Ovary (tissue), 9 donors: ENCODE measurements around the gene PRKCE. TPM values are rescaled to one million over a fixed set of nuclear protein-coding genes. Genes with fewer than 3 reads are reported as not detected.

Source experiments
- DNase-seq, 5 donors: peaks; one replicate each; pipeline ENCODE4 v3.0.0-alpha.2; 2019 to 2020
- H3K27ac ChIP-seq, 2 donors: fragments of 200-600 bp; one replicate each; pipeline versions ENCODE4 v1.5.1 to v1.8.0; 2019 to 2022
- H3K27me3 ChIP-seq: fragments of 200-600 bp; one replicate; pipeline ENCODE4 v1.8.0; 2022
- H3K36me3 ChIP-seq: fragments of 200-600 bp; sonication (generic); one replicate; pipeline ENCODE4 v1.5.1; 2019
- H3K4me1 ChIP-seq: one replicate; pipeline ENCODE4 v1.8.1; 2013; ENCODE audit warnings: mild to moderate bottlenecking, moderate library complexity; ENCODE audit not compliant: insufficient read depth
- H3K4me3 ChIP-seq: fragments of 200-600 bp; sonication (generic); one replicate; pipeline ENCODE4 v1.5.1; 2017
- H3K9me3 ChIP-seq, 2 donors: fragments of 200-600 bp in 1 of 2; sonication (generic) in 1 of 2; one replicate each; pipeline versions ENCODE4 v1.5.1 to v1.8.1; 2013 to 2019; ENCODE audit warnings: mild to moderate bottlenecking in 1 of 2, moderate library complexity in 1 of 2
- CTCF ChIP-seq, 3 donors: fragments of 450-650 bp in 2 of 3; fragments of 200-600 bp in 1 of 3; IDR thresholded peaks; one replicate each; pipeline versions ENCODE4 v1.5.1 to v1.8.0; 2016 to 2022; ENCODE audit warnings: antibody characterized with exemption in 3 of 3, mild to moderate bottlenecking in 1 of 3
- EP300 ChIP-seq: sonication (generic); formaldehyde crosslinking; IDR thresholded peaks from one replicate; pipeline ENCODE4 v1.6.1; 2017; ENCODE audit warnings: antibody characterized with exemption
- POLR2A ChIP-seq: fragments of 450-650 bp; IDR thresholded peaks from one replicate; pipeline ENCODE4 v1.6.1; 2017; ENCODE audit warnings: antibody characterized with exemption, mild to moderate bottlenecking, moderate library complexity
- WGBS, 3 donors: extraction: QIAGEN DNeasy Blood & Tissue Kit in 1 of 3; methylation state at CpG; one replicate each; pipeline versions ENCODE4 v1.1.5 to v1.1.7; 2013 to 2017; 5-methylcytosine and 5-hydroxymethylcytosine counted together
- intact Hi-C, 4 donors: fragments of 100-400 bp; cut with DNase I; formaldehyde crosslinking; loops; one replicate each; pipeline versions ENCODE4 v1.11.0 to v1.15.1; 2022 to 2023
- polyA plus RNA-seq, 2 donors: library from polyadenylated mRNA; stranded (reverse); fragments of 200-250 nt in 1 of 2; fragments of 350-450 nt in 1 of 2; fragmentation: Illumina TruSeq in 1 of 2; extraction: RNeasy Lipid Tissue Mini Kit (QIAGEN cat#74804) in 1 of 2; gene quantifications; one replicate each; pipeline ENCODE4 v1.2.3, GENCODE V29; 2013 to 2014
- total RNA-seq, 7 donors: library from RNA; depleted of rRNA in 2 of 7; stranded (reverse); fragments of >200 nt in 2 of 7; fragmentation: NEBNext Ultra II Directional in 3 of 7; extraction: Animal tissue kit (Norgen Biotek cat#: 25700) in 3 of 7; gene quantifications; one replicate each; pipeline versions ENCODE4 v1.1.0 to v1.2.4, GENCODE V29; 2016 to 2023
- donor health status: DM: no; HTN: no; CAD: no; lungs with moderate emphysema.
- donor health status: DM: no; HTN: no; CAD: no.
- donor health status: Bipolar disorder and iron deficiency.
- donor health status: DM: yes; HTN: yes; CAD: no.
- donor health status: DM: no; HTN: no; CAD: no.
- donor health status: DM: yes; HTN: yes; CAD: no.

Gene PRKCE
- total and polyA plus RNA-seq, 9 donors: 3.1 to 22.8 (median 12.8) TPM

- Histone ChIP-seq H3K27ac (no peak overlapping the region), H3K36me3 (no peaks in the 10 kb centered on the region), H3K4me3 (no peak overlapping the region), H3K27me3 (no peaks in the 10 kb centered on the region), H3K9me3 (no peaks in the 10 kb centered on the region), H3K4me1 (peaks cover 6% of the 10 kb centered on the region)
- WGBS, 3 donors: 94 to 99% (median 98%) methylated on average over 2 of the region's 2 CpGs
- intact Hi-C loops: no loop called here
- TF ChIP-seq POLR2A: no peak
- no peak for DNase-seq
Observed at GRCh38 chr2:45769056-45769455, 117.6 kb downstream of the PRKCE start.

GRCh38 chr2:45769854-45770576, 118.5 kb downstream of the PRKCE start:
- Histone ChIP-seq H3K9me3 (no peaks in the 10 kb centered on the region), H3K4me1 (peaks cover 6% of the 10 kb centered on the region), H3K27ac (no peak overlapping the region), H3K36me3 (no peaks in the 10 kb centered on the region), H3K27me3 (no peaks in the 10 kb centered on the region), H3K4me3 (no peak overlapping the region)
- no peak for DNase-seq
- intact Hi-C loops: loop anchor here in 3 of 4 donors (5.0 to 10.0 kb wide), 3 partner anchors 123 to 165 kb away; no protein-coding TSS in a partner anchor
- TF ChIP-seq POLR2A (no peak), CTCF (IDR thresholded peaks at IDR 0.05) (no peak)
- WGBS, 3 donors: 90 to 97% (median 94%) methylated on average over 15 of the region's 15 CpGs

GRCh38 chr2:45770811-45771210, 119.3 kb downstream of the PRKCE start:
- no peaks in the 10 kb centered on the region for H3K9me3 ChIP-seq
- DNase-seq: no peak
- H3K27me3 ChIP-seq: no peaks in the 10 kb centered on the region
- intact Hi-C loops: loop anchor here in 3 of 4 donors (5.0 to 10.0 kb wide), 3 partner anchors 124 to 164 kb away; no protein-coding TSS in a partner anchor
- 31 to 48% (median 43%) methylated on average over 1 of the region's 1 CpG for WGBS, 3 donors
- peak overlapping the region; percentile 2 to 63 for H3K27ac ChIP-seq
- TF ChIP-seq POLR2A: no peak
- no peak for TF ChIP-seq CTCF (IDR thresholded peaks at IDR 0.05)
- TF ChIP-seq EP300: no peak
- H3K36me3 ChIP-seq: no peaks in the 10 kb centered on the region
- peak overlapping the region; percentile 11 for H3K4me3 ChIP-seq
- peaks cover 3% of the 10 kb centered on the region for H3K4me1 ChIP-seq

- intact Hi-C loops: loop anchor here in 3 of 4 donors (5.0 to 10.0 kb wide), 3 partner anchors 124 to 164 kb away; no protein-coding TSS in a partner anchor
Observed at GRCh38 chr2:45771261-45771660, 119.8 kb downstream of the PRKCE start.

More at GRCh38 chr2:45771261-45771660, 119.8 kb downstream of the PRKCE start:
- no peaks in the 10 kb centered on the region for H3K9me3 ChIP-seq
- H3K4me1 ChIP-seq: peaks cover 2% of the 10 kb centered on the region
- H3K27me3 ChIP-seq: no peaks in the 10 kb centered on the region
- peak overlapping the region; percentile 11 for H3K4me3 ChIP-seq
- peak; percentile 51 to 65 (median 55) for DNase-seq
- no peak for TF ChIP-seq CTCF (IDR thresholded peaks at IDR 0.05)
- TF ChIP-seq EP300: no peak
- no peak for TF ChIP-seq POLR2A
- WGBS, 3 donors: 15 to 16% (median 16%) methylated on average over 10 of the region's 10 CpGs
- peak overlapping the region; percentile 51 to 63 for H3K27ac ChIP-seq
- no peaks in the 10 kb centered on the region for H3K36me3 ChIP-seq
